HepG2 (cell line): ENCODE measurements around the gene DNAJB5. TPM values are rescaled to one million over a fixed set of nuclear protein-coding genes. Genes with fewer than 3 reads are reported as not detected.

ENCODE experiments used
- ATAC-seq: fragments of 200-7000 bp; cut with Tn5 transposase; 3 replicates; pipeline ENCODE4 v1.9.1; 2020; ENCODE audit warnings: mild to moderate bottlenecking, moderate library complexity
- BruUV-seq: library from RNA; stranded (reverse); fragments of 400-500 nt; replicated peaks from 2 replicates; lab custom pipeline; 2021; lab: Mats Ljungman, UMichigan
- CTCF ChIA-PET: fragments of 300-600 bp; formaldehyde crosslinking; extraction: SDS; loops from one replicate; lab custom pipeline; 2021; ENCODE audit warnings: low total read pairs, inconsistent platforms, low intra/inter-chr PET ratio; lab: Yijun Ruan, JAX
- POLR2A ChIA-PET: fragments of 350-600 bp; sonication (Branson Sonifier 250); formaldehyde crosslinking; loops from one replicate; lab custom pipeline; 2020; ENCODE audit warnings: antibody characterized with exemption, inconsistent platforms; lab: Yijun Ruan, JAX
- DNase-seq: peaks from one replicate; pipeline ENCODE4 v3.0.0-alpha.2; 2015; ENCODE audit warnings: low spot score
- FAIRE-seq: peaks from 3 replicates; lab custom pipeline; 2011; peaks lifted over from hg19 to GRCh38; lab: Jason Lieb, UNC
- H2AFZ ChIP-seq: one replicate; pipeline ENCODE4 v1.6.1; 2011; ENCODE audit warnings: low read length, inconsistent platforms
- H3K27ac ChIP-seq: fragments of 300-600 bp; 3 replicates; pipeline ENCODE4 v1.8.0; 2011; ENCODE audit warnings: mixed run types, mild to moderate bottlenecking, mixed read lengths, low read length, inconsistent platforms; ENCODE audit not compliant: insufficient read depth; ENCODE audit errors: extremely low read length
- H3K27me3 ChIP-seq, 2 experiments: fragments of 200-600 bp in 1 of 2; 2 replicates in 1 of 2; 3 replicates in 1 of 2; pipeline versions ENCODE4 v1.6.0 to v1.8.0; 2011; ENCODE audit warnings: low read length in 2 of 2, mild to moderate bottlenecking in 2 of 2, moderate library complexity in 2 of 2, inconsistent platforms in 1 of 2; ENCODE audit not compliant: insufficient read depth in 2 of 2, control insufficient read depth in 1 of 2
- H3K36me3 ChIP-seq, 2 experiments: fragments of 200-600 bp in 1 of 2; replicated peaks in 1 of 2; 2 replicates in 1 of 2; 3 replicates in 1 of 2; pipeline versions ENCODE4 v1.5.1 to v1.8.0; 2011; ENCODE audit warnings: low read length in 2 of 2, inconsistent platforms in 1 of 2; ENCODE audit not compliant: insufficient read depth in 2 of 2, control insufficient read depth in 1 of 2
- H3K4me1 ChIP-seq: 2 replicates; pipeline ENCODE4 v1.5.1; 2012; ENCODE audit warnings: low read length, inconsistent platforms; ENCODE audit not compliant: insufficient read depth
- H3K4me2 ChIP-seq: 2 replicates; pipeline ENCODE4 v1.6.0; 2011; ENCODE audit warnings: low read depth, low read length, inconsistent platforms
- H3K4me3 ChIP-seq, 3 experiments: fragments of 200-600 bp in 1 of 3; sonication (generic), shearing (Covaris generic) in 1 of 3; replicated peaks in 1 of 3; 2 replicates each; pipeline ENCODE4 v1.5.1; 2011 to 2016; ENCODE audit warnings: low read length in 3 of 3, inconsistent platforms in 2 of 3, low read depth in 2 of 3, mild to moderate bottlenecking in 2 of 3, control low read depth in 1 of 3, mixed read lengths in 1 of 3; ENCODE audit not compliant: insufficient read depth in 1 of 3
- H3K79me2 ChIP-seq: one replicate; pipeline ENCODE4 v1.6.1; 2011; ENCODE audit warnings: low read length, inconsistent platforms; ENCODE audit not compliant: insufficient read depth
- H3K9ac ChIP-seq: 2 replicates; pipeline ENCODE4 v1.6.0; 2011; ENCODE audit warnings: mild to moderate bottlenecking, low read depth, low read length, inconsistent platforms; ENCODE audit not compliant: insufficient read depth
- H3K9me3 ChIP-seq: 2 replicates; pipeline ENCODE4 v1.5.1; 2012; ENCODE audit warnings: mild to moderate bottlenecking, low read length
- H4K20me1 ChIP-seq: 2 replicates; pipeline ENCODE4 v1.6.0; 2011; ENCODE audit warnings: inconsistent platforms, mild to moderate bottlenecking, low read length, moderate library complexity; ENCODE audit not compliant: insufficient read depth
- CREB1 ChIP-seq, 2 experiments: fragments of 450-650 bp in 1 of 2; IDR thresholded peaks; 2 replicates each; pipeline ENCODE4 v1.6.1; 2016 to 2017; ENCODE audit warnings: control low read depth in 1 of 2, mild to moderate bottlenecking in 1 of 2, missing compliant biosample characterization in 1 of 2, missing genetic modification characterization in 1 of 2
- GLI4 ChIP-seq: sonication (generic); formaldehyde crosslinking; IDR thresholded peaks from 2 replicates; pipeline ENCODE4 v1.5.1; 2020; ENCODE audit warnings: missing genetic modification reagents, mild to moderate bottlenecking, moderate library complexity, borderline replicate concordance
- MAZ ChIP-seq, 2 experiments: sonication (generic) in 1 of 2; formaldehyde crosslinking in 1 of 2; IDR thresholded peaks; 2 replicates each; pipeline versions ENCODE4 v1.5.0 to v1.6.1; 2012 to 2020; ENCODE audit warnings: low read depth in 2 of 2, mild to moderate bottlenecking in 2 of 2, borderline replicate concordance in 1 of 2, improper control_type of control experiment in 1 of 2, low read length in 1 of 2, missing genetic modification reagents in 1 of 2, moderate library complexity in 1 of 2
- MEIS1 ChIP-seq: sonication (generic); formaldehyde crosslinking; IDR thresholded peaks from 2 replicates; pipeline ENCODE4 v1.9.0; 2021; ENCODE audit warnings: mild to moderate bottlenecking, missing genetic modification reagents, moderate library complexity, borderline replicate concordance
- MEIS2 ChIP-seq: sonication (generic); formaldehyde crosslinking; IDR thresholded peaks from 2 replicates; pipeline ENCODE4 v1.9.0; 2021; ENCODE audit warnings: mild to moderate bottlenecking, missing genetic modification reagents
- POGZ ChIP-seq: sonication (generic); formaldehyde crosslinking; IDR thresholded peaks from 2 replicates; pipeline ENCODE4 v1.4.0; 2020; ENCODE audit warnings: mild to moderate bottlenecking, missing genetic modification reagents
- YEATS2 ChIP-seq: sonication (generic); formaldehyde crosslinking; IDR thresholded peaks from 2 replicates; pipeline ENCODE4 v1.4.0; 2020; ENCODE audit warnings: missing genetic modification reagents, borderline replicate concordance
- ZMAT3 ChIP-seq: sonication (generic); formaldehyde crosslinking; conservative IDR thresholded peaks from 2 replicates; pipeline ENCODE4 v1.7.0; 2021; ENCODE audit warnings: missing genetic modification reagents
- ZNF205 ChIP-seq: IDR thresholded peaks from 2 replicates; pipeline ENCODE4 v1.6.1; 2018; ENCODE audit warnings: missing biosample characterization, missing genetic modification reagents
- ZNF350 ChIP-seq: sonication (generic); formaldehyde crosslinking; IDR thresholded peaks from 2 replicates; pipeline ENCODE4 v1.4.0; 2020; ENCODE audit warnings: mild to moderate bottlenecking, low read depth, missing genetic modification reagents, borderline replicate concordance
- ZNF431 ChIP-seq: sonication (generic); formaldehyde crosslinking; IDR thresholded peaks from 2 replicates; pipeline ENCODE4 v1.9.0; 2022; ENCODE audit warnings: missing genetic modification reagents, low read depth, mild to moderate bottlenecking, borderline replicate concordance
- ZSCAN20 ChIP-seq: sonication (generic); formaldehyde crosslinking; IDR thresholded peaks from 2 replicates; pipeline ENCODE4 v1.4.0; 2020; ENCODE audit warnings: missing genetic modification reagents, mild to moderate bottlenecking, borderline replicate concordance
- WGBS: methylation state at CpG from one replicate; pipeline ENCODE4 v1.1.6; 2017; ENCODE audit warnings: low lambda C conversion rate; 5-methylcytosine and 5-hydroxymethylcytosine counted together
- in situ Hi-C: cut with HindIII; loops from 2 replicates; pipeline ENCODE4 v1.10.0; 2017; ENCODE audit warnings: low pct_unique_long_range_greater_than_20kb; ENCODE audit not compliant: extremely low pct_ligation_motif_present
- intact Hi-C: fragments of 100-400 bp; cut with micrococcal nuclease; formaldehyde crosslinking; loops from one replicate; pipeline ENCODE4 v1.10.0; 2022; ENCODE audit not compliant: unreplicated experiment
- polyA plus RNA-seq, 8 experiments: library from polyadenylated mRNA; depleted of rRNA in 3 of 8; stranded (reverse) in 7 of 8; unstranded in 1 of 8; fragments of >200 nt; fragmentation: Illumina TruSeq in 4 of 8; extraction: Trizol in 4 of 8; gene quantifications; 2 replicates each; pipeline versions ENCODE4 v1.2.1 to v1.2.3, GENCODE V29; 2011 to 2016; ENCODE audit warnings: low read depth in 4 of 8, missing spikeins in 1 of 8, mixed read lengths in 1 of 8; ENCODE audit not compliant: insufficient read depth in 1 of 8
- total RNA-seq, 5 experiments: library from RNA; depleted of rRNA; stranded (reverse); fragments of >200 nt; fragmentation: Illumina TruSeq; extraction: Trizol; gene quantifications; 2 replicates each; pipeline ENCODE4 v1.2.3, GENCODE V29; 2016; ENCODE audit warnings: low read depth in 1 of 5
- TF ChIP-seq, protein P1 (sequence below): sonication (generic); formaldehyde crosslinking; IDR thresholded peaks from 2 replicates; pipeline ENCODE4 v1.4.0; 2020; ENCODE audit warnings: missing genetic modification reagents, mild to moderate bottlenecking, borderline replicate concordance
- TF ChIP-seq, protein P2 (sequence below): sonication (generic); formaldehyde crosslinking; IDR thresholded peaks from 2 replicates; pipeline ENCODE4 v1.8.0; 2022; ENCODE audit warnings: mild to moderate bottlenecking, missing genetic modification reagents, moderate library complexity
- TF ChIP-seq, protein P3 (sequence below): IDR thresholded peaks from 2 replicates; pipeline ENCODE4 v1.6.1; 2012; ENCODE audit warnings: low read depth, low read length, improper control_type of control experiment
- TF ChIP-seq, protein P4 (sequence below): sonication (generic); formaldehyde crosslinking; IDR thresholded peaks from 2 replicates; pipeline ENCODE4 v1.4.0; 2020; ENCODE audit warnings: missing genetic modification reagents

DNAJB5 gene
- total and polyA plus RNA-seq, 2 of the 13 experiments (the other 11 are each of a cell fraction or from before 2014, with no cell fraction given), result 0.40 to 0.69 TPM

DNA sequence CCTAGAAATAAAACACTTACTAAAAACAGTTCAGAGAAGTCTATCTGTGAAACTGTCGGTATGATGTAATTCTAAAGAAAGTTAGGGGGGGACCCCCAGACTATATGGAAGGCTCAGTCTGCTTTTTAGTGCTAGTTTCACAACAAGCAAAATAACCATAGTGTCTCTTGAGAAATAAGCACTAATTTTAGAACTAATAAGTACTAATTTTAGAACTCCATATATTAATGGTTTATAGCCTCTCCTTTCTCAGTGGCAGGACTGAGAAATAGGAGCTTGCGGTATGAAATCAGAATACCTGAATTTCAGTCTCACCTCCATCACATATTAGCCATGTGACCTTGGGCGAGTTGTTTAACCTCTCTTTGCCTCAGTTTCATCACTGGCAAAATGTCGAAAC, 32.9 kb upstream of the DNAJB5 start:
- in situ Hi-C loops, result no loop called here
- H3K36me3 ChIP-seq, result no peaks in the 10 kb centered on the region
- BruUV-seq, result no TSS peak
- H4K20me1 ChIP-seq, result no peaks in the 10 kb centered on the region
- intact Hi-C loops, result no loop called here
- ChIA-PET POLR2A (no interaction called here), CTCF (no interaction called here)
- H3K4me1 ChIP-seq, result no peaks in the 10 kb centered on the region; the same call in 1 of the 2 replicates
- no peak overlapping the region for H3K4me2 ChIP-seq
- H2AFZ ChIP-seq, result no peak overlapping the region
- DNase-seq (no peak), FAIRE-seq (no peak)
- H3K4me3 ChIP-seq, result no peak overlapping the region
- no peak overlapping the region for H3K27ac ChIP-seq
- H3K9ac ChIP-seq, result no peak overlapping the region
- TF ChIP-seq ZSCAN20 (CRISPR knock-in tag), result no peak
- TF ChIP-seq, protein P1, sequence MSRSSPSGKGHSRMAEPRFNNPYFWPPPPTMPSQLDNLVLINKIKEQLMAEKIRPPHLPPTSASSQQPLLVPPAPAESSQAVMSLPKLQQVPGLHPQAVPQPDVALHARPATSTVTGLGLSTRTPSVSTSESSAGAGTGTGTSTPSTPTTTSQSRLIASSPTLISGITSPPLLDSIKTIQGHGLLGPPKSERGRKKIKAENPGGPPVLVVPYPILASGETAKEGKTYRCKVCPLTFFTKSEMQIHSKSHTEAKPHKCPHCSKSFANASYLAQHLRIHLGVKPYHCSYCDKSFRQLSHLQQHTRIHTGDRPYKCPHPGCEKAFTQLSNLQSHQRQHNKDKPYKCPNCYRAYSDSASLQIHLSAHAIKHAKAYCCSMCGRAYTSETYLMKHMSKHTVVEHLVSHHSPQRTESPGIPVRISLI (CRISPR knock-in tag), result no peak
- TF ChIP-seq, protein P2, sequence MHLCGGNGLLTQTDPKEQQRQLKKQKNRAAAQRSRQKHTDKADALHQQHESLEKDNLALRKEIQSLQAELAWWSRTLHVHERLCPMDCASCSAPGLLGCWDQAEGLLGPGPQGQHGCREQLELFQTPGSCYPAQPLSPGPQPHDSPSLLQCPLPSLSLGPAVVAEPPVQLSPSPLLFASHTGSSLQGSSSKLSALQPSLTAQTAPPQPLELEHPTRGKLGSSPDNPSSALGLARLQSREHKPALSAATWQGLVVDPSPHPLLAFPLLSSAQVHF (CRISPR knock-in tag), result no peak
- TF ChIP-seq, protein P3, sequence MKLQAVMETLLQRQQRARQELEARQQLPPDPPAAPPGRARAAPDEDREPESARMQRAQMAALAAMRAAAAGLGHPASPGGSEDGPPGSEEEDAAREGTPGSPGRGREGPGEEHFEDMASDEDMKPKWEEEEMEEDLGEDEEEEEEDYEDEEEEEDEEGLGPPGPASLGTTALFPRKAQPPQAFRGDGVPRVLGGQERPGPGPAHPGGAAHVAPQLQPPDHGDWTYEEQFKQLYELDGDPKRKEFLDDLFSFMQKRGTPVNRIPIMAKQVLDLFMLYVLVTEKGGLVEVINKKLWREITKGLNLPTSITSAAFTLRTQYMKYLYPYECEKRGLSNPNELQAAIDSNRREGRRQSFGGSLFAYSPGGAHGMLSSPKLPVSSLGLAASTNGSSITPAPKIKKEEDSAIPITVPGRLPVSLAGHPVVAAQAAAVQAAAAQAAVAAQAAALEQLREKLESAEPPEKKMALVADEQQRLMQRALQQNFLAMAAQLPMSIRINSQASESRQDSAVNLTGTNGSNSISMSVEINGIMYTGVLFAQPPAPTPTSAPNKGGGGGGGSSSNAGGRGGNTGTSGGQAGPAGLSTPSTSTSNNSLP, result no peak
- TF ChIP-seq ZMAT3 (CRISPR knock-in tag), result no peak
- TF ChIP-seq MEIS1 (CRISPR knock-in tag), result no peak
- no peak for TF ChIP-seq ZNF350 (CRISPR knock-in tag)
- TF ChIP-seq ZNF431 (CRISPR knock-in tag), result no peak
- TF ChIP-seq GLI4 (CRISPR knock-in tag), result no peak
- TF ChIP-seq MAZ (IDR thresholded peaks at IDR 0.05; ENCODE audit: borderline replicate concordance, low read depth, low read length), result no peak
- no peak for TF ChIP-seq MAZ (CRISPR knock-in tag; IDR thresholded peaks at IDR 0.05; ENCODE audit: low read depth)
- TF ChIP-seq YEATS2 (CRISPR knock-in tag), result no peak
- TF ChIP-seq, protein P4, sequence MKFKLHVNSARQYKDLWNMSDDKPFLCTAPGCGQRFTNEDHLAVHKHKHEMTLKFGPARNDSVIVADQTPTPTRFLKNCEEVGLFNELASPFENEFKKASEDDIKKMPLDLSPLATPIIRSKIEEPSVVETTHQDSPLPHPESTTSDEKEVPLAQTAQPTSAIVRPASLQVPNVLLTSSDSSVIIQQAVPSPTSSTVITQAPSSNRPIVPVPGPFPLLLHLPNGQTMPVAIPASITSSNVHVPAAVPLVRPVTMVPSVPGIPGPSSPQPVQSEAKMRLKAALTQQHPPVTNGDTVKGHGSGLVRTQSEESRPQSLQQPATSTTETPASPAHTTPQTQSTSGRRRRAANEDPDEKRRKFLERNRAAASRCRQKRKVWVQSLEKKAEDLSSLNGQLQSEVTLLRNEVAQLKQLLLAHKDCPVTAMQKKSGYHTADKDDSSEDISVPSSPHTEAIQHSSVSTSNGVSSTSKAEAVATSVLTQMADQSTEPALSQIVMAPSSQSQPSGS (CRISPR knock-in tag), result no peak
- TF ChIP-seq CREB1 (IDR thresholded peaks at IDR 0.05), result no peak
- TF ChIP-seq CREB1 (CRISPR knock-in tag; IDR thresholded peaks at IDR 0.05), result no peak
- no peak for TF ChIP-seq ZNF205 (CRISPR knock-in tag)
- TF ChIP-seq MEIS2 (CRISPR knock-in tag), result no peak
- TF ChIP-seq POGZ (CRISPR knock-in tag), result no peak
- TF ChIP-seq, all 625 proteins: peak for 0
- Histone ChIP-seq H3K9me3 (no peaks in the 10 kb centered on the region), H3K79me2 (no peaks in the 10 kb centered on the region), H3K27me3 (peaks cover 3 to 25% of the 10 kb centered on the region in 2 experiments)
- WGBS, result 47% methylated on average over 4 of the region's 4 CpGs
- no peak for ATAC-seq
